Measurements from ENCODE around the gene PRKCH.

PRKCH gene

DNA sequence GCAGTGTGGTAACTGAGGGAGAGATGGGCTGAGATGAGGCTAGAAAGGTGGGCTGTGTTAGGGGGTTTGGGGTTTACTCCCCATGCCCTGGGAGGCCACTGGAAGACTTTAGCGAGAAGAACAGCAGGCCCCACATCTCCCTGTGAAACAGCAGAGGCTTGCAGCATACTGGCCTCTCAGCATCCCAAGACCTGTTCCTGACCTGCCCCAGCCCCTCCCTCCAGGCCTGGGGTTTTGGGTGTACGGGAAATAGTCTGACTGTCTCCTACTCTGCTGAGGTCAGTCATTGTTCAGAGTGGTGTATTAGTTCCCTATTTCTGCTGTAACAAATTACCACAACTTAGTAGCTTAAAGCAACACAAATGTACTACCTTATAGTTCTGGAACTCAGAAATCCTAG, 270.5 kb downstream of the PRKCH start:
- no peaks in the 10 kb centered on the region for H3K36me3 Mint-ChIP-seq
- no peak overlapping the region for H3K27ac Mint-ChIP-seq
- no peaks in the 10 kb centered on the region for H3K9me3 Mint-ChIP-seq (ENCODE audit: low read depth)
- no peaks in the 10 kb centered on the region for H3K27me3 Mint-ChIP-seq
- no peak overlapping the region for H3K4me3 Mint-ChIP-seq
- peaks cover 62% of the 10 kb centered on the region for H3K4me1 Mint-ChIP-seq (ENCODE audit: low read depth)

DNA sequence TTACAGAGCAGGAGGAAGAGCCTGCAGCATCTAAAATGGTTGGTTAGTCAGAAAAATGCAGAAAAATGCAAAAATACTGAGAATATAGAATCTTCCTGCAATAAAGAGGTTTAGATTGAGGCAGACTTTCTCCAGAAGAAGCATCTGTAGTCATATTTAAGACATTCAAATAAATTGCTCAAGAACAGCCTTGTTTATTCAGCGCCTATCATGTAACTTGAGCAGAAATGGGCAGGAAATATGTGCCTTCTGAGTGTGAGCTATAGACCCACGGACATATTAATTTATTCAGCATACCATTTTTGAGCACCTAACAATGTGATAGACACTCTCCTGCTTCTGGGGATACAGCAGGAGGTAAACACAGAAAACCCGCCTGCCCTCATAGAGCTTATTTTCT, 272.0 kb downstream of the PRKCH start:
- no peak overlapping the region for H3K27ac Mint-ChIP-seq

DNA sequence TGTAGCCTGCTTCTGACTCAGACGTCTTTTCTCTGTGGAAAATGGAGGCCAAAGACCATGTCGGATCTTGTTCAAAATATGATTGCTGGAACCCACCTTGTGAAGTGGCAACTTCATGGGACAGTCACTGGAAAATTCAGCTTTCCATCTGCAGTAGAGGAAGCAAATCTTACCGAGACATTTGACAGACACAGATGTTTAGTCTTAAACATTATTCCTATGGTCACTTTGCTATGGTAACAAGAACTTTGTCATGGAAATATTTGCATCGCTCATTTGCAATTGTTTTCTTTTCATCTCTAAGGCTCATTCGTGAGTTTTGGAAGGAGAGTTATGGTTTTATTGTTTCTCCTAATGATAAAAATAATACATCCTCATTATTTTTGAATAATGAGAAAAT, 275.6 kb downstream of the PRKCH start:
- Mint-ChIP-seq H3K27me3 (no peaks in the 10 kb centered on the region), H3K27ac (peak overlapping the region; percentile 19), H3K9me3 (ENCODE audit: low read depth) (no peaks in the 10 kb centered on the region), H3K4me3 (no peak overlapping the region), H3K4me1 (ENCODE audit: low read depth) (peaks cover 65% of the 10 kb centered on the region), H3K36me3 (no peaks in the 10 kb centered on the region)

More for the DNA sequence above, 272.0 kb downstream of the PRKCH start:
- Mint-ChIP-seq H3K4me3 (no peak overlapping the region), H3K9me3 (ENCODE audit: low read depth) (no peaks in the 10 kb centered on the region), H3K4me1 (ENCODE audit: low read depth) (peaks cover 67% of the 10 kb centered on the region), H3K36me3 (no peaks in the 10 kb centered on the region), H3K27me3 (no peaks in the 10 kb centered on the region)

DNA sequence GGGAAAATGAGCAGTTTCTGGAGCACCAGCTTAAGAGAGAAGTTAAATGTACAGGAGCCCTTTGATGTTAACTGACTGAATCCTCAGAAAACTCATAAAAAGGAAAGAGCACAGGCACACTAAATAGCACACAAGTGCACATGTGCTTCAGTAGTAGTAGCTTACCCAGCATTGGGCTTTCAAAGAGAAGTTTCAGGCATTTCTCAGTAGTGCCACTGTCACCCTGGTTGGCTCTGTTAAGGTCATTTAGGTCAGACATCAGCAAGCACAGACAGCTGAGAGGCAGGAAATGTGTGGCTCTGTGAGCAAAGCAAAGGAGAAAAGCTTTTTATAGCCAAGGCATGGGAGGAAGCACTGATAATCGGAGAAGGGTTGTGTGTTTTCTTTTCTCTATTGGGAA, 277.6 kb downstream of the PRKCH start:
- Mint-ChIP-seq H3K27ac (peak overlapping the region; percentile 75), H3K9me3 (ENCODE audit: low read depth) (no peaks in the 10 kb centered on the region), H3K4me3 (no peak overlapping the region), H3K4me1 (ENCODE audit: low read depth) (peaks cover 51% of the 10 kb centered on the region), H3K36me3 (no peaks in the 10 kb centered on the region), H3K27me3 (no peaks in the 10 kb centered on the region)

DNA sequence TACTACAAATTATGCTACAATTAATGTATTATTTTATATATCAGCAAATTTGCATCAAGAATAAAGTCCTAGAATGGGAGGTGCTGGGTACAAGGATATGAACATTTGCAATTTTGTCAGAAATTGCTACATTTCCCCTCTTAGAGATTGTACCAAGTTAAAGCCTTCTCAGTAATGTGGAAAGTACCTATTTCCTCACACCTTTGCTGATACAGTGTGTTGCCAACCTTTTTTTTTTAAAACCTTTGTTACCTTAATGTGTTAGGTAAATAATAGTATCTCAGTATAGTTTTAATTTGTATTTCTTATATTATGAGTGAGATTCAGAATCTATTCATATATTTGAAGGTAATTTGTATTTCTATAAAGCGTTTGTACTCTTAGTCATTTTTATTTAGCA, 278.6 kb downstream of the PRKCH start:
- Mint-ChIP-seq H3K4me1 (ENCODE audit: low read depth) (peaks cover 41% of the 10 kb centered on the region), H3K9me3 (ENCODE audit: low read depth) (no peaks in the 10 kb centered on the region), H3K36me3 (no peaks in the 10 kb centered on the region), H3K4me3 (no peak overlapping the region), H3K27ac (no peak overlapping the region), H3K27me3 (no peaks in the 10 kb centered on the region)

Measured in activated naive CD8-positive, alpha-beta T cell (primary cell).